Measurements from ENCODE around the gene ADGRA1.

DNA sequence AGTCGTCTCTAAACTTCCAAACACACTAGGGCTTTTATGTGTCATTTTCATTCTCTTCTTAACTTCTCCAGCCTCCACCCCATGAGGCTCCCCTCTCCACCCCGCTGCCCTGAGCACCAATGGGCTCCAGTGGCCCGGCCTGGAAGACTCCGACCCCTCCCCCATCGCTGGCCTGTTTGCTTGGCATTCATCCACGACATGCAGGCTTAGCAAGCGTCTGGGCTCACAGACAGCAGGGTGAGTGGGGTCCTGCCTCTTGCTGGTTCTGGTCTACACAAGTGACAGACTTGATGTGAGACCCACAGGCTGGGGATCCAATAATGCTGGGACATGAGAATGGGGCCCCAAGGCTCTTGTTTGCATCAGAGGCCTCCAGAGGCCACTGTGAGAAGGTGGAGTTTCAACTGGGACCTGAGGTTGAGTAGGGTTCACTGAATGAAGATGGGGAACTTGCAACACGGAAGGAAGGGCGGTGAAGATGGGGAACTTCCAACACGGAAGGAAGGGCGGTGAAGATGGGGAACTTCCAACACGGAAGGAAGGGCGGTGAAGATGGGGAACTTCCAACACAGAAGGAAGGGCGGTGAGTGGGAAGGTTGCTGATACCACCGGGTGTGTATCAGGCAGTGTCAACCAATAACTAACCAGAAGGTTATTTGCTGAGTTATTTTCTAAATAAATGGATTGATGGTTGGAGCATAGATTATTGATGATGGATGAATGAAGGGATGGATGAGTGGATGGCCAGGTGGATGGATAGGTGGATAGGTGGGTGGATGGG lies 86.3 kb downstream of the ADGRA1 start:
- TF ChIP-seq, protein P1, sequence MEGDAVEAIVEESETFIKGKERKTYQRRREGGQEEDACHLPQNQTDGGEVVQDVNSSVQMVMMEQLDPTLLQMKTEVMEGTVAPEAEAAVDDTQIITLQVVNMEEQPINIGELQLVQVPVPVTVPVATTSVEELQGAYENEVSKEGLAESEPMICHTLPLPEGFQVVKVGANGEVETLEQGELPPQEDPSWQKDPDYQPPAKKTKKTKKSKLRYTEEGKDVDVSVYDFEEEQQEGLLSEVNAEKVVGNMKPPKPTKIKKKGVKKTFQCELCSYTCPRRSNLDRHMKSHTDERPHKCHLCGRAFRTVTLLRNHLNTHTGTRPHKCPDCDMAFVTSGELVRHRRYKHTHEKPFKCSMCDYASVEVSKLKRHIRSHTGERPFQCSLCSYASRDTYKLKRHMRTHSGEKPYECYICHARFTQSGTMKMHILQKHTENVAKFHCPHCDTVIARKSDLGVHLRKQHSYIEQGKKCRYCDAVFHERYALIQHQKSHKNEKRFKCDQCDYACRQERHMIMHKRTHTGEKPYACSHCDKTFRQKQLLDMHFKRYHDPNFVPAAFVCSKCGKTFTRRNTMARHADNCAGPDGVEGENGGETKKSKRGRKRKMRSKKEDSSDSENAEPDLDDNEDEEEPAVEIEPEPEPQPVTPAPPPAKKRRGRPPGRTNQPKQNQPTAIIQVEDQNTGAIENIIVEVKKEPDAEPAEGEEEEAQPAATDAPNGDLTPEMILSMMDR (IDR thresholded peaks at IDR 0.05; ENCODE audit: insufficient read depth, low read length, poor library complexity, severe bottlenecking) = no peak
- no peak for TF ChIP-seq EZH2phosphoT487 (conservative IDR thresholded peaks at IDR 0.05; ENCODE audit: low read length)
